Testis (tissue), 3 donors: ENCODE data around the gene MEGF6. TPM values are rescaled to one million over a fixed set of nuclear protein-coding genes. Genes with fewer than 3 reads are reported as not detected.

Experiments used
- DNase-seq: peaks from one replicate; pipeline ENCODE4 v3.0.0-alpha.2; 2019
- H3K27ac ChIP-seq, 2 donors: fragments of 200-600 bp; sonication (generic); one replicate each; pipeline ENCODE4 v1.5.1; 2019
- H3K27me3 ChIP-seq: fragments of 200-600 bp; sonication (generic); one replicate; pipeline ENCODE4 v1.5.1; 2019
- H3K36me3 ChIP-seq: fragments of 200-600 bp; sonication (generic); one replicate; pipeline ENCODE4 v1.5.1; 2017; ENCODE audit warnings: low read depth; ENCODE audit errors: missing control alignments
- H3K4me1 ChIP-seq: fragments of 200-600 bp; sonication (generic); one replicate; pipeline ENCODE4 v1.5.1; 2019
- H3K4me3 ChIP-seq, 2 donors: fragments of 200-600 bp; sonication (generic); one replicate each; pipeline ENCODE4 v1.5.1; 2017 to 2019
- H3K9me3 ChIP-seq: fragments of 200-600 bp; sonication (generic); one replicate; pipeline ENCODE4 v1.5.1; 2017
- CTCF ChIP-seq, 3 experiments: fragments of 450-650 bp in 2 of 3; fragments of 200-600 bp in 1 of 3; sonication (generic) in 1 of 3; IDR thresholded peaks; one replicate each; pipeline ENCODE4 v1.5.1; 2016 to 2019; ENCODE audit warnings: antibody characterized with exemption in 3 of 3, mild to moderate bottlenecking in 2 of 3, moderate library complexity in 1 of 3
- POLR2A ChIP-seq: fragments of 450-650 bp; IDR thresholded peaks from one replicate; pipeline ENCODE4 v1.6.1; 2017; ENCODE audit warnings: antibody characterized with exemption, mild to moderate bottlenecking, moderate library complexity
- WGBS, 2 donors: methylation state at CpG; one replicate each; pipeline ENCODE4 v1.1.5; 2018; 5-methylcytosine and 5-hydroxymethylcytosine counted together
- intact Hi-C: fragments of 100-400 bp; cut with DNase I; formaldehyde crosslinking; loops from one replicate; pipeline ENCODE4 v1.15.1; 2023; ENCODE audit warnings: low total_unique reads
- polyA plus RNA-seq: library from polyadenylated mRNA; stranded (reverse); fragments of 350-450 nt; fragmentation: Illumina TruSeq; extraction: RNeasy Lipid Tissue Mini Kit (QIAGEN cat#74804); gene quantifications from one replicate; pipeline ENCODE4 v1.2.3, GENCODE V29; 2014; ENCODE audit warnings: low read depth, low replicate concordance; ENCODE audit not compliant: insufficient read depth
- total RNA-seq, 2 donors: library from RNA; depleted of rRNA; stranded (reverse); fragments of >200 nt; gene quantifications; one replicate each; pipeline ENCODE4 v1.2.3, GENCODE V29; 2016

The MEGF6 gene
- total and polyA plus RNA-seq, 3 donors from 2014 or later, result 9.0 to 26.4 (median 16.1) TPM

- Histone ChIP-seq H3K4me3 (no peak overlapping the region), H3K27me3 (no peaks in the 10 kb centered on the region), H3K9me3 (no peaks in the 10 kb centered on the region), H3K27ac (no peak overlapping the region), H3K36me3 (no peaks in the 10 kb centered on the region), H3K4me1 (no peaks in the 10 kb centered on the region)
- no peak for DNase-seq
- WGBS, 2 donors, result 92 to 96% methylated on average over 7 of the region's 7 CpGs
- intact Hi-C loops, result no loop called here
- TF ChIP-seq POLR2A (no peak), CTCF (IDR thresholded peaks at IDR 0.05) (no peak)
Measured at GRCh38 chr1:3506943-3507342, 104.4 kb downstream of the MEGF6 start.

- Histone ChIP-seq H3K9me3 (no peaks in the 10 kb centered on the region), H3K4me1 (no peaks in the 10 kb centered on the region), H3K36me3 (no peaks in the 10 kb centered on the region), H3K27me3 (no peaks in the 10 kb centered on the region), H3K4me3 (no peak overlapping the region), H3K27ac (no peak overlapping the region)
- no peak for TF ChIP-seq CTCF (IDR thresholded peaks at IDR 0.05)
- TF ChIP-seq POLR2A, result no peak
- DNase-seq, result no peak
- intact Hi-C loops, result no loop called here
- 96 to 97% methylated on average over 12 to 14 of the region's 15 CpGs for WGBS, 2 donors
Measured at GRCh38 chr1:3506041-3506440, 105.3 kb downstream of the MEGF6 start.

GRCh38 chr1:3505161-3505560 lies 106.1 kb downstream of the MEGF6 start:
- H3K27ac ChIP-seq, result no peak overlapping the region
- no peaks in the 10 kb centered on the region for H3K9me3 ChIP-seq
- H3K36me3 ChIP-seq, result no peaks in the 10 kb centered on the region
- H3K4me3 ChIP-seq, result no peak overlapping the region
- H3K4me1 ChIP-seq, result no peaks in the 10 kb centered on the region
- intact Hi-C loops, result no loop called here
- TF ChIP-seq POLR2A, result no peak
- TF ChIP-seq CTCF (IDR thresholded peaks at IDR 0.05), result no peak
- 89% methylated on average over 6 to 20 of the region's 20 CpGs for WGBS, 2 donors
- DNase-seq, result no peak
- H3K27me3 ChIP-seq, result no peaks in the 10 kb centered on the region

- Histone ChIP-seq H3K27me3 (no peaks in the 10 kb centered on the region), H3K4me3 (no peak overlapping the region), H3K9me3 (no peaks in the 10 kb centered on the region), H3K27ac (no peak overlapping the region), H3K36me3 (no peaks in the 10 kb centered on the region), H3K4me1 (no peaks in the 10 kb centered on the region)
- no peak for DNase-seq
- no peak for TF ChIP-seq POLR2A
- no peak for TF ChIP-seq CTCF (IDR thresholded peaks at IDR 0.05)
- intact Hi-C loops, result no loop called here
- WGBS, 2 donors, result 71% methylated on average over 7 of the region's 7 CpGs; no CpG with 5 or more reads in 1 of the 2 donors
Measured at GRCh38 chr1:3504822-3505153, 106.5 kb downstream of the MEGF6 start.

- no peak overlapping the region for H3K27ac ChIP-seq
- no peaks in the 10 kb centered on the region for H3K36me3 ChIP-seq
- no peaks in the 10 kb centered on the region for H3K4me1 ChIP-seq
- intact Hi-C loops, result no loop called here
- 82 to 85% methylated on average over 17 to 31 of the region's 31 CpGs for WGBS, 2 donors
- H3K27me3 ChIP-seq, result no peaks in the 10 kb centered on the region
- H3K4me3 ChIP-seq, result no peak overlapping the region
- TF ChIP-seq POLR2A (no peak), CTCF (IDR thresholded peaks at IDR 0.05) (no peak)
- no peaks in the 10 kb centered on the region for H3K9me3 ChIP-seq
- DNase-seq, result no peak
Measured at GRCh38 chr1:3504151-3504821, 107.0 kb downstream of the MEGF6 start.
